NB4 (cell line): Measurements from ENCODE around the gene TMEM207.

Experiments
- MAX ChIP-seq: IDR thresholded peaks from 2 replicates; pipeline ENCODE4 v1.6.1; 2011; ENCODE audit warnings: low read depth, low read length
- POLR2A ChIP-seq: IDR thresholded peaks from 2 replicates; pipeline ENCODE4 v1.6.1; 2011; ENCODE audit warnings: mild to moderate bottlenecking; ENCODE audit not compliant: insufficient read length; ENCODE audit errors: extremely low read depth
- TF ChIP-seq, protein P1 (sequence below): IDR thresholded peaks from one replicate; pipeline ENCODE4 v1.5.1; 2012; ENCODE audit warnings: low read depth, low read length

GRCh38 chr3:190497811-190498210 is 48.1 kb upstream of the TMEM207 start:
- TF ChIP-seq, protein P1, sequence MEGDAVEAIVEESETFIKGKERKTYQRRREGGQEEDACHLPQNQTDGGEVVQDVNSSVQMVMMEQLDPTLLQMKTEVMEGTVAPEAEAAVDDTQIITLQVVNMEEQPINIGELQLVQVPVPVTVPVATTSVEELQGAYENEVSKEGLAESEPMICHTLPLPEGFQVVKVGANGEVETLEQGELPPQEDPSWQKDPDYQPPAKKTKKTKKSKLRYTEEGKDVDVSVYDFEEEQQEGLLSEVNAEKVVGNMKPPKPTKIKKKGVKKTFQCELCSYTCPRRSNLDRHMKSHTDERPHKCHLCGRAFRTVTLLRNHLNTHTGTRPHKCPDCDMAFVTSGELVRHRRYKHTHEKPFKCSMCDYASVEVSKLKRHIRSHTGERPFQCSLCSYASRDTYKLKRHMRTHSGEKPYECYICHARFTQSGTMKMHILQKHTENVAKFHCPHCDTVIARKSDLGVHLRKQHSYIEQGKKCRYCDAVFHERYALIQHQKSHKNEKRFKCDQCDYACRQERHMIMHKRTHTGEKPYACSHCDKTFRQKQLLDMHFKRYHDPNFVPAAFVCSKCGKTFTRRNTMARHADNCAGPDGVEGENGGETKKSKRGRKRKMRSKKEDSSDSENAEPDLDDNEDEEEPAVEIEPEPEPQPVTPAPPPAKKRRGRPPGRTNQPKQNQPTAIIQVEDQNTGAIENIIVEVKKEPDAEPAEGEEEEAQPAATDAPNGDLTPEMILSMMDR = no peak
- no peak for TF ChIP-seq MAX
- TF ChIP-seq POLR2A = no peak
